ENCODE results near the gene CACNA1H. TPM values are rescaled to one million over a fixed set of nuclear protein-coding genes. Genes with fewer than 3 reads are reported as not detected.

Gene CACNA1H
- total RNA-seq, 1 experiment from 2014 or later, result 31.1 TPM

GRCh38 chr16:1175566-1176279 lies 22.8 kb downstream of the CACNA1H start:
- no TSS peak for BruUV-seq (replicated peaks)
- in situ Hi-C loops (cut with HindIII; ENCODE audit: low pct_unique_long_range_greater_than_20kb, low sequenced_read_pairs) (no loop called here), intact Hi-C loops (cut with micrococcal nuclease; ENCODE audit: unreplicated experiment) (no loop called here)
- Histone ChIP-seq H3K36me3 (ENCODE audit: control insufficient read depth, insufficient read depth, low read length) (no peaks in the 10 kb centered on the region), H3K4me3 (ENCODE audit: low read depth in 2 of 2, low read length in 2 of 2) (no peak overlapping the region), H3K27ac (ENCODE audit: low read length) (no peak overlapping the region), H3K27me3 (ENCODE audit: control insufficient read depth, insufficient read depth, low read length) (no peaks in the 10 kb centered on the region), H3K4me1 (ENCODE audit: control insufficient read depth, insufficient read depth, low read length) (peaks cover 38% of the 10 kb centered on the region), H3K9me3 (ENCODE audit: control insufficient read depth, insufficient read depth, low read depth, low read length) (no peaks in the 10 kb centered on the region)
- ChIA-PET POLR2A (no interaction called here), CTCF (interaction anchor here (0.6 kb wide), 1 partner anchor 37 kb away, joined by 4 read pairs; no protein-coding TSS in a partner anchor)
- DNase-seq (ENCODE audit: low read depth, low spot score) (no peak), ATAC-seq (peak; percentile 14)
- no peak for TF ChIP-seq POLR2AphosphoS5 (IDR thresholded peaks at IDR 0.05; ENCODE audit: low read depth, low read length)

GRCh38 chr16:1176280-1176897 lies 23.5 kb downstream of the CACNA1H start:
- in situ Hi-C loops (cut with HindIII; ENCODE audit: low pct_unique_long_range_greater_than_20kb, low sequenced_read_pairs) (no loop called here), intact Hi-C loops (cut with micrococcal nuclease; ENCODE audit: unreplicated experiment) (no loop called here)
- H3K9me3 ChIP-seq (ENCODE audit: control insufficient read depth, insufficient read depth, low read depth, low read length), result no peaks in the 10 kb centered on the region
- no peak overlapping the region for H3K4me3 ChIP-seq (ENCODE audit: low read depth in 2 of 2, low read length in 2 of 2)
- CTCF ChIA-PET, result interaction anchor here (0.6 kb wide), 1 partner anchor 38 kb away, joined by 4 read pairs; no protein-coding TSS in a partner anchor
- H3K27me3 ChIP-seq (ENCODE audit: control insufficient read depth, insufficient read depth, low read length), result no peaks in the 10 kb centered on the region
- POLR2A ChIA-PET, result no interaction called here
- H3K4me1 ChIP-seq (ENCODE audit: control insufficient read depth, insufficient read depth, low read length), result peaks cover 43% of the 10 kb centered on the region
- no peaks in the 10 kb centered on the region for H3K36me3 ChIP-seq (ENCODE audit: control insufficient read depth, insufficient read depth, low read length)
- DNase-seq (ENCODE audit: low read depth, low spot score) (no peak), ATAC-seq (peak; percentile 32)
- H3K27ac ChIP-seq (ENCODE audit: low read length), result no peak overlapping the region
- TF ChIP-seq REST (IDR thresholded peaks at IDR 0.05; ENCODE audit: insufficient read depth in 1 of 2, low read depth in 2 of 2, low read length in 1 of 2) (no peak), SIN3A (IDR thresholded peaks at IDR 0.05; ENCODE audit: borderline replicate concordance, insufficient read depth, low read depth, low read length) (no peak), POLR2AphosphoS5 (IDR thresholded peaks at IDR 0.05; ENCODE audit: low read depth, low read length) (no peak)
- BruUV-seq (replicated peaks), result no TSS peak

DNA sequence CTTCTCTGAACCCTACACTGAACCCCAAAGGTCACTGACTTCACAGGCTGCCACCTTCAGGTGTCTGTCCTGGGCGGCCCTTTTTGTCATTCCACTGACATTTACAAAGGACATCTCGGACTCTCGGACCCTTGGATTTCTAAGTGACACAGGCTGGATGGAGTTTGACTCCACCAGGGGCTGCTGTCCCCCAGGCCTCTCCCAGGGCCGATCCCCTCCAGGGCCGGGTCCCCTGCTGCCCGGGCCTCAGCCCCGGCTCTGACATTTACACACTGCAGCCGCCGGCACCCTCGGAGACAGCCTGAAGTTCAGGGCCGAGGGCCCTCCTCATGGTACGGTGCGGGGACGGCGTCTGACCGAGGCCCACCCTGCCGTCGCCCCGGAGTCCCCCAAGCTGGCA lies 24.1 kb downstream of the CACNA1H start:
- DNase-seq (ENCODE audit: low read depth, low spot score) (no peak), ATAC-seq (no peak)
- Histone ChIP-seq H3K36me3 (ENCODE audit: control insufficient read depth, insufficient read depth, low read length) (no peaks in the 10 kb centered on the region), H3K4me3 (ENCODE audit: low read depth in 2 of 2, low read length in 2 of 2) (no peak overlapping the region), H3K9me3 (ENCODE audit: control insufficient read depth, insufficient read depth, low read depth, low read length) (no peaks in the 10 kb centered on the region), H3K4me1 (ENCODE audit: control insufficient read depth, insufficient read depth, low read length) (peaks cover 49% of the 10 kb centered on the region), H3K27ac (ENCODE audit: low read length) (no peak overlapping the region), H3K27me3 (ENCODE audit: control insufficient read depth, insufficient read depth, low read length) (no peaks in the 10 kb centered on the region)
- BruUV-seq (replicated peaks), result no TSS peak
- TF ChIP-seq REST (IDR thresholded peaks at IDR 0.05; ENCODE audit: insufficient read depth in 1 of 2, low read depth in 2 of 2, low read length in 1 of 2) (no peak), SIN3A (IDR thresholded peaks at IDR 0.05; ENCODE audit: borderline replicate concordance, insufficient read depth, low read depth, low read length) (no peak)
- ChIA-PET CTCF (no interaction called here), POLR2A (interaction anchor here (0.6 kb wide), 1 partner anchor 316 kb away, joined by 9 read pairs; no protein-coding TSS in a partner anchor)
- in situ Hi-C loops (cut with HindIII; ENCODE audit: low pct_unique_long_range_greater_than_20kb, low sequenced_read_pairs) (no loop called here), intact Hi-C loops (cut with micrococcal nuclease; ENCODE audit: unreplicated experiment) (no loop called here)
